Breast epithelium (tissue), 4 donors: ENCODE results near the gene ZNF611. TPM values are rescaled to one million over a fixed set of nuclear protein-coding genes. Genes with fewer than 3 reads are reported as not detected.

Experiments
- DNase-seq, 2 donors: peaks; one replicate each; pipeline ENCODE4 v3.0.0-alpha.2; 2019; ENCODE audit warnings: low spot score in 2 of 2
- H3K27ac ChIP-seq, 2 donors: fragments of 200-600 bp; sonication (generic) in 1 of 2; one replicate each; pipeline ENCODE4 v1.5.1; 2016 to 2019; ENCODE audit warnings: mild to moderate bottlenecking in 1 of 2
- H3K27me3 ChIP-seq, 2 donors: fragments of 200-600 bp; sonication (generic) in 1 of 2; one replicate each; pipeline versions ENCODE4 v1.5.1 to v1.6.0; 2017 to 2019; ENCODE audit warnings: control low read depth in 1 of 2, mild to moderate bottlenecking in 1 of 2
- H3K36me3 ChIP-seq: fragments of 200-600 bp; one replicate; pipeline ENCODE4 v1.5.1; 2019
- H3K4me1 ChIP-seq, 2 donors: fragments of 200-600 bp; sonication (generic); one replicate each; pipeline ENCODE4 v1.5.1; 2016 to 2019; ENCODE audit warnings: control low read depth in 1 of 2
- H3K4me3 ChIP-seq, 3 donors: fragments of 200-600 bp; sonication (generic); 1 replicate in 2 of 3; 2 replicates in 1 of 3; pipeline ENCODE4 v1.5.1; 2016 to 2019; ENCODE audit warnings: mild to moderate bottlenecking in 3 of 3, moderate library complexity in 2 of 3
- H3K9me3 ChIP-seq, 2 donors: fragments of 200-600 bp; sonication (generic) in 1 of 2; one replicate each; pipeline ENCODE4 v1.5.1; 2016 to 2019; ENCODE audit warnings: control low read depth in 1 of 2
- POLR2A ChIP-seq: fragments of 450-650 bp; IDR thresholded peaks from one replicate; pipeline ENCODE4 v1.6.1; 2016; ENCODE audit warnings: antibody characterized with exemption, mild to moderate bottlenecking, moderate library complexity
- POLR2AphosphoS5 ChIP-seq, 3 donors: sonication (generic); formaldehyde crosslinking; IDR thresholded peaks; one replicate each; pipeline ENCODE4 v1.6.1; 2017; ENCODE audit warnings: antibody characterized with exemption in 3 of 3
- intact Hi-C: fragments of 100-400 bp; cut with DNase I; formaldehyde crosslinking; loops from one replicate; pipeline ENCODE4 v1.15.1; 2023; ENCODE audit warnings: low total_unique reads
- total RNA-seq, 3 donors: library from RNA; depleted of rRNA; stranded (reverse); fragments of >200 nt; gene quantifications; one replicate each; pipeline ENCODE4 v1.1.0, GENCODE V29; 2016
- TF ChIP-seq, protein P1 (sequence below), 3 donors: fragments of 450-650 bp; IDR thresholded peaks; one replicate each; pipeline ENCODE4 v1.5.1; 2016 to 2017; ENCODE audit warnings: antibody characterized with exemption in 3 of 3, mild to moderate bottlenecking in 3 of 3, moderate library complexity in 3 of 3

ZNF611 gene
- total RNA-seq, 3 donors from 2014 or later = 11.8 to 23.0 (median 16.7) TPM

DNA sequence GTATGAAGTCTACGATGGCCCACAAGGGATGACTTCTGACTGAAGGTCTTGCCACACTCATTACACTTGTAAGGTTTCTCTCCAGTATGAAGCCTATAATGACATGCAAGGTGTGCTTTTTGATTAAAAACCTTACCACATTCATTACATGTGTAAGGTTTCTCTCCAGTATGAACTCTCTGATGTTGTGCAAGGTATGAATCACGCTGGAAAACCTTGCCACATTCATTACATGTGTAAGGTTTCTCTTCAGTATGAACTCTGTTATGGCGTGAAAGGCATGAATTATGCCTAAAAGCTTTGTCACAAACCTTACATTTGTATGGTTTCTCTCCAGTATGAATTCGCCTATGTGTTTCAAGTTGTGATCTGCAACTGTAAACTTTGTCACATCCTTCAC is 81.7 kb downstream of the ZNF611 start:
- Histone ChIP-seq H3K9me3 (no peaks in the 10 kb centered on the region), H3K4me1 (no peaks in the 10 kb centered on the region), H3K27ac (no peak overlapping the region), H3K4me3 (no peak overlapping the region), H3K36me3 (no peaks in the 10 kb centered on the region), H3K27me3 (no peaks in the 10 kb centered on the region)
- TF ChIP-seq, protein P1, sequence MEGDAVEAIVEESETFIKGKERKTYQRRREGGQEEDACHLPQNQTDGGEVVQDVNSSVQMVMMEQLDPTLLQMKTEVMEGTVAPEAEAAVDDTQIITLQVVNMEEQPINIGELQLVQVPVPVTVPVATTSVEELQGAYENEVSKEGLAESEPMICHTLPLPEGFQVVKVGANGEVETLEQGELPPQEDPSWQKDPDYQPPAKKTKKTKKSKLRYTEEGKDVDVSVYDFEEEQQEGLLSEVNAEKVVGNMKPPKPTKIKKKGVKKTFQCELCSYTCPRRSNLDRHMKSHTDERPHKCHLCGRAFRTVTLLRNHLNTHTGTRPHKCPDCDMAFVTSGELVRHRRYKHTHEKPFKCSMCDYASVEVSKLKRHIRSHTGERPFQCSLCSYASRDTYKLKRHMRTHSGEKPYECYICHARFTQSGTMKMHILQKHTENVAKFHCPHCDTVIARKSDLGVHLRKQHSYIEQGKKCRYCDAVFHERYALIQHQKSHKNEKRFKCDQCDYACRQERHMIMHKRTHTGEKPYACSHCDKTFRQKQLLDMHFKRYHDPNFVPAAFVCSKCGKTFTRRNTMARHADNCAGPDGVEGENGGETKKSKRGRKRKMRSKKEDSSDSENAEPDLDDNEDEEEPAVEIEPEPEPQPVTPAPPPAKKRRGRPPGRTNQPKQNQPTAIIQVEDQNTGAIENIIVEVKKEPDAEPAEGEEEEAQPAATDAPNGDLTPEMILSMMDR (IDR thresholded peaks at IDR 0.05) = no peak
- no peak for TF ChIP-seq POLR2A
- TF ChIP-seq POLR2AphosphoS5 (IDR thresholded peaks at IDR 0.05) = no peak
- DNase-seq = no peak
- intact Hi-C loops = no loop called here

Other genes starting within 250 kb of the ZNF611 start
- 10 to 100 TPM; 20.6 to 35.1 (median 21.3) TPM for gene ZNF808, start 207.4 kb downstream of the ZNF611 start, total RNA-seq
- 10 to 100 TPM; 14.6 to 27.5 (median 21.0) TPM for gene ZNF701, start 164.8 kb downstream of the ZNF611 start, total RNA-seq
- gene ZNF83, start 96.7 kb downstream of the ZNF611 start, total RNA-seq = 100 to 1,000 TPM in 1 of 3 donors, 10 to 100 TPM in 2; 61.0 to 120 (median 71.8) TPM
- 10 to 100 TPM in 2 of 3 donors, 1 to 10 TPM in 1; 9.8 to 13.3 (median 12.4) TPM for gene ZNF600, start 51.7 kb upstream of the ZNF611 start, total RNA-seq
- 10 to 100 TPM; 10.2 to 23.0 (median 15.7) TPM for gene ZNF28, start 86.6 kb upstream of the ZNF611 start, total RNA-seq
- gene ZNF468, start 122.6 kb upstream of the ZNF611 start, total RNA-seq = 10 to 100 TPM; 14.9 to 38.2 (median 22.6) TPM
- gene ZNF320, start 162.6 kb upstream of the ZNF611 start, total RNA-seq = 10 to 100 TPM; 15.2 to 22.0 (median 18.4) TPM
- 1 to 10 TPM; 4.5 to 10.0 (median 5.2) TPM for gene ZNF888, start 188.4 kb upstream of the ZNF611 start, total RNA-seq
- gene ZNF816, start 227.8 kb upstream of the ZNF611 start, total RNA-seq = 10 to 100 TPM in 2 of 3 donors, 1 to 10 TPM in 1; 7.5 to 16.5 (median 15.1) TPM